HG03108 (cell line): Measurements from ENCODE around the gene RBBP8NL.

Experiments used
- ATAC-seq: cut with Tn5 transposase; IDR thresholded peaks from one replicate; pipeline ENCODE4 v1.9.1; 2021; ENCODE audit warnings: moderate library complexity; ENCODE audit not compliant: unreplicated experiment

Gene RBBP8NL

GRCh38 chr20:62427172-62428001 is at the start of gene RBBP8NL:
Gene RBBP8NL, minus strand, starts transcription at chr20:62427539. Its CDS starts 7,892 bp downstream, at chr20:62419647.
- no peak for ATAC-seq

GRCh38 chr20:62476056-62476838 is 48.9 kb upstream of the RBBP8NL start:
- ATAC-seq, result no peak

GRCh38 chr20:62475772-62476055 is 48.4 kb upstream of the RBBP8NL start, which contains the start of gene GATA5:
Gene GATA5, minus strand, starts transcription at chr20:62475995. Its CDS starts 474 bp downstream, at chr20:62475521.
- no peak for ATAC-seq

- ATAC-seq, result no peak
Observed at GRCh38 chr20:62475027-62475771, 47.9 kb upstream of the RBBP8NL start.

GRCh38 chr20:62474604-62475026 is 47.3 kb upstream of the RBBP8NL start:
- ATAC-seq, result no peak

GRCh38 chr20:62473717-62474603 is 46.6 kb upstream of the RBBP8NL start:
- no peak for ATAC-seq

GRCh38 chr20:62472941-62473585 is 45.7 kb upstream of the RBBP8NL start:
- no peak for ATAC-seq

GRCh38 chr20:62472138-62472940 is 45.0 kb upstream of the RBBP8NL start:
- ATAC-seq, result no peak

- no peak for ATAC-seq
Observed at GRCh38 chr20:62470459-62470858, 43.1 kb upstream of the RBBP8NL start.

- no peak for ATAC-seq
Observed at GRCh38 chr20:62470001-62470400, 42.7 kb upstream of the RBBP8NL start.

- no peak for ATAC-seq
Observed at GRCh38 chr20:62469352-62469751, 42.0 kb upstream of the RBBP8NL start.

GRCh38 chr20:62466806-62467537 is 39.6 kb upstream of the RBBP8NL start:
- ATAC-seq, result no peak

- no peak for ATAC-seq
Observed at GRCh38 chr20:62466072-62466760, 38.9 kb upstream of the RBBP8NL start.

GRCh38 chr20:62464990-62465389 is 37.7 kb upstream of the RBBP8NL start:
- no peak for ATAC-seq

- ATAC-seq, result no peak
Observed at GRCh38 chr20:62464425-62464770, 37.1 kb upstream of the RBBP8NL start.

GRCh38 chr20:62463651-62464424 is 36.5 kb upstream of the RBBP8NL start:
- ATAC-seq, result no peak

- no peak for ATAC-seq
Observed at GRCh38 chr20:62462976-62463592, 35.7 kb upstream of the RBBP8NL start.
